GM12878 (cell line): Measurements from ENCODE around the gene SELPLG.

Experiments used
- CEBPB ChIP-seq, 2 experiments: fragments of 150-350 bp in 1 of 2; IDR thresholded peaks; 2 replicates each; pipeline ENCODE4 v1.6.1; 2012 to 2014; ENCODE audit warnings: low read depth in 2 of 2, low read length in 2 of 2, borderline replicate concordance in 1 of 2, inconsistent platforms in 1 of 2
- CTCF ChIP-seq, 3 experiments: IDR thresholded peaks in 2 of 3; conservative IDR thresholded peaks in 1 of 3; 2 replicates each; pipeline ENCODE4 v1.5.1; 2011; ENCODE audit warnings: low read depth in 3 of 3, low read length in 3 of 3, mild to moderate bottlenecking in 3 of 3, control low read depth in 2 of 3, moderate library complexity in 2 of 3, inconsistent platforms in 1 of 3, mixed read lengths in 1 of 3; ENCODE audit not compliant: control insufficient read depth in 2 of 3, insufficient read depth in 1 of 3; ENCODE audit errors: extremely low read depth in 1 of 3
- POLR2AphosphoS5 ChIP-seq: IDR thresholded peaks from 2 replicates; pipeline ENCODE4 v1.6.1; 2011; ENCODE audit warnings: mild to moderate bottlenecking, low read length, inconsistent platforms
- RAD21 ChIP-seq: IDR thresholded peaks from 2 replicates; pipeline ENCODE4 v1.6.1; 2011; ENCODE audit warnings: mild to moderate bottlenecking, low read depth, low read length, moderate library complexity; ENCODE audit not compliant: insufficient read depth

DNA sequence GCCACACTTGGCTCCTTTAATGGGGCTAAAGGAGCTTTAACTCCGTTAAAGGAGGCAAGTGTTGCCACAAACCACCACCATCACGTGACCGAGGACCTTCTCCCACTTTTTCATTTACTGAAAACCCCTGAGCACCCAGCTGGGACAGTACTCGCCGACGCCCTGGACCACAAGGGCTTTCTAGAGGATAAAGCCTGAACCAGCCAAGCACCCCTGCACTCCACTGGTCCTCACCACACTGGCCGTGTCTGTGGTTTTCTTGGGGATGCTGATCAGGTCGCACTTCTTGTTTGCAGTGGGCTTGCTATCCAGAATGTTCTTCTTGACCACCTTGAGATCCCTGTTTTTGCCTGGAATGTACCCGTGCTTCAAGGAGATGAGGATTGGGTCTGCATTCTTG, 14.7 kb upstream of the SELPLG start:
- no peak for TF ChIP-seq RAD21
- TF ChIP-seq POLR2AphosphoS5 = no peak
- TF ChIP-seq CEBPB (IDR thresholded peaks at IDR 0.05; ENCODE audit: borderline replicate concordance in 1 of 2, low read depth in 2 of 2, low read length in 2 of 2) = no peak
- no peak for TF ChIP-seq CTCF (IDR thresholded peaks at IDR 0.05 in 2 of 3, conservative IDR thresholded peaks at IDR 0.05 in 1 of 3; ENCODE audit: control insufficient read depth in 2 of 3, extremely low read depth in 1 of 3, insufficient read depth in 1 of 3, low read depth in 3 of 3, low read length in 3 of 3)
